ENCODE measurements around the gene PADI2. TPM values are rescaled to one million over a fixed set of nuclear protein-coding genes. Genes with fewer than 3 reads are reported as not detected.

PADI2 gene
- total RNA-seq, 1 experiment from 2014 or later: 3.0 TPM

DNA sequence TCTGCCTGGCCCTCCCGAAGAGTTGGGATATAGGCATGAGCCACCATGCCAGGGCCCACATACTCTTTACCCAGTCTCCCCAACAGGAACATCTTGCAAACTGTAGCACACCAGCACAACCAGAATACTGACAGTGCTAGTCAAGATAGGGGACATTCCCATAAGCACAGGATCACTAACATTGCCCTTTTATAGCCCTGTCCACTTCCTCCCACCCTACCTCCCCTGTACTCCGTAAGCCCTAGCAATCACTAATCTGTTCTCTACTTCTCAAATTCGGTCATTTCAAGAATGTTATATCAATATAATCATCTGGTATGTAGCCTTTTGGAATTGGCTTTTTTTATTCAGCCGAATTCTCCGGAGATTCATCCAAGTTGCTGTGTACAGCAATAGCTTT is 71.3 kb downstream of the PADI2 start:
- Histone ChIP-seq H2BK120ac (ENCODE audit: low read depth, low read length, poor library complexity, severe bottlenecking) (no peak overlapping the region), H3K4ac (ENCODE audit: low read depth, low read length) (no peak overlapping the region), H3K23ac (ENCODE audit: insufficient read length, low read depth, low read length) (no peak overlapping the region), H2BK5ac (ENCODE audit: insufficient read length, low read length) (no peak overlapping the region), H4K5ac (ENCODE audit: insufficient read length, low read depth, low read length) (no peak overlapping the region), H3K9me3 (ENCODE audit: control insufficient read depth, low read depth, low read length) (no peaks in the 10 kb centered on the region), H2BK20ac (ENCODE audit: low read depth, low read length, poor library complexity, severe bottlenecking) (no peak overlapping the region), H3K79me1 (ENCODE audit: insufficient read depth, low read depth, low read length, poor library complexity, severe bottlenecking) (peaks cover 9% of the 10 kb centered on the region), H3K27ac (ENCODE audit: insufficient read length, low read depth, low read length) (no peak overlapping the region), H3T11ph (ENCODE audit: low read length) (no peak overlapping the region), H2AFZ (ENCODE audit: low read length) (no peak overlapping the region), H3K9ac (ENCODE audit: extremely low read depth, insufficient read length, low read length) (no peak overlapping the region), H3K4me1 (ENCODE audit: insufficient read depth, low read length) (peaks cover 5% of the 10 kb centered on the region; the same call in 1 of the 2 replicates), H3K56ac (ENCODE audit: insufficient read length, low read depth, low read length) (no peak overlapping the region), H4K20me1 (ENCODE audit: control insufficient read depth, insufficient read depth, insufficient read length) (no peaks in the 10 kb centered on the region), H2AK5ac (ENCODE audit: insufficient read length, low read length) (no peak overlapping the region), H2BK15ac (ENCODE audit: low read depth, low read length) (no peak overlapping the region), H3K14ac (ENCODE audit: insufficient read depth, low read length) (no peak overlapping the region), H3K27me3 (ENCODE audit: insufficient read depth, low read length) (peaks cover 2% of the 10 kb centered on the region; the same call in 1 of the 2 replicates), H4K8ac (replicated peaks; ENCODE audit: insufficient read length, low read depth, low read length) (no peak overlapping the region), H4K91ac (ENCODE audit: insufficient read length, low read depth, low read length) (no peak overlapping the region), H3K23me2 (ENCODE audit: insufficient read length, low read depth, low read length, poor library complexity, severe bottlenecking) (no peaks in the 10 kb centered on the region), H3K18ac (ENCODE audit: insufficient read length, low read depth, low read length) (no peak overlapping the region), H3K79me2 (ENCODE audit: insufficient read depth, low read length) (peaks cover 5% of the 10 kb centered on the region), H2BK12ac (ENCODE audit: insufficient read length, low read depth, low read length) (no peak overlapping the region), H3K4me2 (ENCODE audit: insufficient read depth, insufficient read length, low read length) (no peak overlapping the region)
- Mint-ChIP-seq H3K27ac (no peak overlapping the region), H3K4me3 (no peak overlapping the region), H3K9me3 (no peaks in the 10 kb centered on the region), H3K36me3 (ENCODE audit: insufficient read depth in 1 of 3, low read depth in 3 of 3) (peaks cover 4 to 42% (median 25%) of the 10 kb centered on the region in 3 experiments; a peak in 5 of 7 replicates), H3K4me1 (peaks cover 7 to 17% of the 10 kb centered on the region in 2 experiments), H3K27me3 (ENCODE audit: low read depth) (no peaks in the 10 kb centered on the region)
- TF ChIP-seq, protein P1, sequence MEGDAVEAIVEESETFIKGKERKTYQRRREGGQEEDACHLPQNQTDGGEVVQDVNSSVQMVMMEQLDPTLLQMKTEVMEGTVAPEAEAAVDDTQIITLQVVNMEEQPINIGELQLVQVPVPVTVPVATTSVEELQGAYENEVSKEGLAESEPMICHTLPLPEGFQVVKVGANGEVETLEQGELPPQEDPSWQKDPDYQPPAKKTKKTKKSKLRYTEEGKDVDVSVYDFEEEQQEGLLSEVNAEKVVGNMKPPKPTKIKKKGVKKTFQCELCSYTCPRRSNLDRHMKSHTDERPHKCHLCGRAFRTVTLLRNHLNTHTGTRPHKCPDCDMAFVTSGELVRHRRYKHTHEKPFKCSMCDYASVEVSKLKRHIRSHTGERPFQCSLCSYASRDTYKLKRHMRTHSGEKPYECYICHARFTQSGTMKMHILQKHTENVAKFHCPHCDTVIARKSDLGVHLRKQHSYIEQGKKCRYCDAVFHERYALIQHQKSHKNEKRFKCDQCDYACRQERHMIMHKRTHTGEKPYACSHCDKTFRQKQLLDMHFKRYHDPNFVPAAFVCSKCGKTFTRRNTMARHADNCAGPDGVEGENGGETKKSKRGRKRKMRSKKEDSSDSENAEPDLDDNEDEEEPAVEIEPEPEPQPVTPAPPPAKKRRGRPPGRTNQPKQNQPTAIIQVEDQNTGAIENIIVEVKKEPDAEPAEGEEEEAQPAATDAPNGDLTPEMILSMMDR (conservative IDR thresholded peaks at IDR 0.05): no peak
- no CpG with 5 or more reads among the region's 5 CpGs for WGBS (ENCODE audit: extremely low coverage, insufficient read length, low lambda C conversion rate)
- DNase-seq: no peak
